Sigmoid colon (tissue), 7 donors: Measurements from ENCODE around the gene TAOK1. TPM values are rescaled to one million over a fixed set of nuclear protein-coding genes. Genes with fewer than 3 reads are reported as not detected.
A peak's percentile ranks its signal among the peaks of the same experiment; 100 is the strongest.

ENCODE experiments used
- DNase-seq: peaks from one replicate; pipeline ENCODE4 v3.0.0-alpha.2; 2019
- H3K27ac ChIP-seq, 4 donors: fragments of 200-600 bp; sonication (generic); one replicate each; pipeline ENCODE4 v1.5.1; 2016 to 2019; ENCODE audit warnings: mild to moderate bottlenecking in 1 of 4
- H3K27me3 ChIP-seq, 3 donors: fragments of 200-600 bp; sonication (generic); one replicate each; pipeline ENCODE4 v1.5.1; 2019; ENCODE audit warnings: mild to moderate bottlenecking in 1 of 3
- H3K36me3 ChIP-seq, 4 donors: fragments of 200-600 bp; sonication (generic); one replicate each; pipeline ENCODE4 v1.5.1; 2016 to 2019
- H3K4me1 ChIP-seq, 4 donors: fragments of 200-600 bp; sonication (generic); one replicate each; pipeline ENCODE4 v1.5.1; 2017 to 2019
- H3K4me3 ChIP-seq, 4 donors: fragments of 200-600 bp; sonication (generic); one replicate each; pipeline ENCODE4 v1.5.1; 2017 to 2019; ENCODE audit warnings: mild to moderate bottlenecking in 2 of 4, moderate library complexity in 1 of 4
- H3K9me3 ChIP-seq, 4 donors: fragments of 200-600 bp in 3 of 4; sonication (generic) in 3 of 4; one replicate each; pipeline versions ENCODE4 v1.5.1 to v1.6.1; 2013 to 2019
- EP300 ChIP-seq, 4 donors: sonication (generic); formaldehyde crosslinking; IDR thresholded peaks; one replicate each; pipeline ENCODE4 v1.6.1; 2017; ENCODE audit warnings: antibody characterized with exemption in 4 of 4
- POLR2A ChIP-seq, 2 donors: fragments of 450-650 bp; IDR thresholded peaks; one replicate each; pipeline ENCODE4 v1.6.1; 2016; ENCODE audit warnings: antibody characterized with exemption in 2 of 2, mild to moderate bottlenecking in 2 of 2, moderate library complexity in 2 of 2
- POLR2AphosphoS5 ChIP-seq, 4 donors: sonication (generic); formaldehyde crosslinking; IDR thresholded peaks; one replicate each; pipeline ENCODE4 v1.6.1; 2017; ENCODE audit warnings: antibody characterized with exemption in 4 of 4
- WGBS, 2 donors: extraction: QIAGEN DNeasy Blood & Tissue Kit; methylation state at CpG; one replicate each; pipeline ENCODE4 v1.1.7; 2013; 5-methylcytosine and 5-hydroxymethylcytosine counted together
- intact Hi-C: fragments of 100-400 bp; cut with DNase I; formaldehyde crosslinking; loops from one replicate; pipeline ENCODE4 v1.15.1; 2023
- polyA plus RNA-seq, 3 donors: library from polyadenylated mRNA; stranded (reverse); fragments of 200-250 nt; gene quantifications; one replicate each; pipeline ENCODE4 v1.2.3, GENCODE V29; 2013
- total RNA-seq, 4 donors: library from RNA; depleted of rRNA; stranded (reverse); fragments of >200 nt; gene quantifications; one replicate each; pipeline ENCODE4 v1.1.0, GENCODE V29; 2016
- TF ChIP-seq, protein P1 (sequence below), 4 experiments: fragments of 450-650 bp in 3 of 4; fragments of 200-600 bp in 1 of 4; IDR thresholded peaks; one replicate each; pipeline ENCODE4 v1.5.1; 2016 to 2019; ENCODE audit warnings: antibody characterized with exemption in 4 of 4, mild to moderate bottlenecking in 3 of 4, moderate library complexity in 2 of 4
- donor health status: healthy with polysubstance abuse.
- donor health status: Bipolar disorder and iron deficiency.
- donor health status: healthy.

TAOK1 gene
- total and polyA plus RNA-seq, 7 donors, result 3.6 to 65.4 (median 46.3) TPM

GRCh38 chr17:29364691-29365090, 25.5 kb upstream of the TAOK1 start:
- TF ChIP-seq, protein P1, sequence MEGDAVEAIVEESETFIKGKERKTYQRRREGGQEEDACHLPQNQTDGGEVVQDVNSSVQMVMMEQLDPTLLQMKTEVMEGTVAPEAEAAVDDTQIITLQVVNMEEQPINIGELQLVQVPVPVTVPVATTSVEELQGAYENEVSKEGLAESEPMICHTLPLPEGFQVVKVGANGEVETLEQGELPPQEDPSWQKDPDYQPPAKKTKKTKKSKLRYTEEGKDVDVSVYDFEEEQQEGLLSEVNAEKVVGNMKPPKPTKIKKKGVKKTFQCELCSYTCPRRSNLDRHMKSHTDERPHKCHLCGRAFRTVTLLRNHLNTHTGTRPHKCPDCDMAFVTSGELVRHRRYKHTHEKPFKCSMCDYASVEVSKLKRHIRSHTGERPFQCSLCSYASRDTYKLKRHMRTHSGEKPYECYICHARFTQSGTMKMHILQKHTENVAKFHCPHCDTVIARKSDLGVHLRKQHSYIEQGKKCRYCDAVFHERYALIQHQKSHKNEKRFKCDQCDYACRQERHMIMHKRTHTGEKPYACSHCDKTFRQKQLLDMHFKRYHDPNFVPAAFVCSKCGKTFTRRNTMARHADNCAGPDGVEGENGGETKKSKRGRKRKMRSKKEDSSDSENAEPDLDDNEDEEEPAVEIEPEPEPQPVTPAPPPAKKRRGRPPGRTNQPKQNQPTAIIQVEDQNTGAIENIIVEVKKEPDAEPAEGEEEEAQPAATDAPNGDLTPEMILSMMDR (IDR thresholded peaks at IDR 0.05), result no peak
- no peak for TF ChIP-seq POLR2AphosphoS5 (IDR thresholded peaks at IDR 0.05)
- no peak for TF ChIP-seq EP300 (IDR thresholded peaks at IDR 0.05)
- no peak for TF ChIP-seq POLR2A (IDR thresholded peaks at IDR 0.05)
- intact Hi-C loops, result no loop called here
- Histone ChIP-seq H3K27ac (no peak overlapping the region), H3K36me3 (no peaks in the 10 kb centered on the region), H3K27me3 (no peaks in the 10 kb centered on the region), H3K4me3 (no peak overlapping the region), H3K4me1 (peaks cover 0 to 15% (median 7%) of the 10 kb centered on the region in 4 donors), H3K9me3 (no peaks in the 10 kb centered on the region)
- DNase-seq, result no peak
- 92 to 93% methylated on average over 4 of the region's 4 CpGs for WGBS, 2 donors

DNA sequence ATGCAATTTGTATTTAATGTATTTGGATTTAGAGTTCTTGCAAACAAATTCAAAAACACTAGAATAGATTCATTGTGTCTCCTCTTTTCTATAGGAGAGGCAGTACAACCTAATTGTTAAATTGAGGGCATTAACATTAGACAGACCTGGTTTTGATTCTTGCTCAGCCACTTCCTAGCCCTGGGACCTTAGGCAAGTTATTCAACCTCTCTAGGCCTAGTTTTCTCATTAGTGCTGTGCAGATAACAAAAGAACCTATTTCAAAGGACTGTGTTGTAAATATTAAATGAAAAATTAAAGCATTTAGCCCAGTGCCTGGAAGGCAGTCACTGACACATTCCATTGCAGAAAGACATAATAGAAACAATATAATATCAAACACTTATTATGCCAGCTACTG, 22.0 kb upstream of the TAOK1 start:
- Histone ChIP-seq H3K36me3 (no peaks in the 10 kb centered on the region), H3K27me3 (no peaks in the 10 kb centered on the region), H3K9me3 (no peaks in the 10 kb centered on the region), H3K27ac (no peak overlapping the region), H3K4me1 (peaks cover 0 to 22% (median 9%) of the 10 kb centered on the region in 4 donors), H3K4me3 (no peak overlapping the region)
- intact Hi-C loops, result no loop called here
- no peak for DNase-seq
- TF ChIP-seq, protein P1 (IDR thresholded peaks at IDR 0.05), result no peak
- TF ChIP-seq POLR2A (IDR thresholded peaks at IDR 0.05), result no peak
- no peak for TF ChIP-seq EP300 (IDR thresholded peaks at IDR 0.05)
- no peak for TF ChIP-seq POLR2AphosphoS5 (IDR thresholded peaks at IDR 0.05)

GRCh38 chr17:29368926-29369325, 21.2 kb upstream of the TAOK1 start:
- intact Hi-C loops, result no loop called here
- Histone ChIP-seq H3K36me3 (no peaks in the 10 kb centered on the region), H3K27ac (peak overlapping the region in 3 of 4 donors; percentile 52 to 77 (median 63)), H3K4me1 (peaks cover 0 to 22% (median 9%) of the 10 kb centered on the region in 4 donors), H3K9me3 (no peaks in the 10 kb centered on the region), H3K27me3 (no peaks in the 10 kb centered on the region), H3K4me3 (no peak overlapping the region)
- TF ChIP-seq POLR2A (IDR thresholded peaks at IDR 0.05) (no peak), POLR2AphosphoS5 (IDR thresholded peaks at IDR 0.05) (no peak)
- TF ChIP-seq, protein P1 (IDR thresholded peaks at IDR 0.05), result no peak
- DNase-seq, result no peak
- WGBS, 2 donors, result 78 to 91% methylated on average over 4 of the region's 4 CpGs

- 23 to 26% methylated on average over 7 of the region's 7 CpGs for WGBS, 2 donors
- TF ChIP-seq EP300 (IDR thresholded peaks at IDR 0.05), result no peak
- TF ChIP-seq, protein P1 (IDR thresholded peaks at IDR 0.05), result peak; percentile 71 to 84 (median 76)
- DNase-seq, result peak; percentile 78
- intact Hi-C loops, result loop anchor here (1.0 kb wide), 1 partner anchor 167 kb away; no protein-coding TSS in a partner anchor
- Histone ChIP-seq H3K4me1 (peaks cover 0 to 22% (median 9%) of the 10 kb centered on the region in 4 donors), H3K4me3 (peak overlapping the region in 1 of 4 donors; percentile 33), H3K36me3 (no peaks in the 10 kb centered on the region), H3K9me3 (no peaks in the 10 kb centered on the region), H3K27ac (peak overlapping the region; percentile 52 to 77 (median 62)), H3K27me3 (no peaks in the 10 kb centered on the region)
Measured at GRCh38 chr17:29369831-29370735, 20.1 kb upstream of the TAOK1 start.
